A549 (cell line): Measurements from ENCODE around the gene NR3C2. TPM values are rescaled to one million over a fixed set of nuclear protein-coding genes. Genes with fewer than 3 reads are reported as not detected.
A peak's percentile ranks its signal among the peaks of the same experiment; 100 is the strongest.

Experiments
- ATAC-seq, 2 experiments: fragments of 200-7000 bp in 1 of 2; fragments of >200 bp in 1 of 2; cut with Nextera tagmentation in 1 of 2; cut with Tn5 transposase in 1 of 2; 3 replicates each; pipeline versions ENCODE4 v1.8.0 to v1.9.1; 2018 to 2020; ENCODE audit warnings: mild to moderate bottlenecking in 1 of 2, moderate library complexity in 1 of 2
- CTCF ChIA-PET: fragments of 300-600 bp; sonication (Branson Sonifier 250); formaldehyde crosslinking; extraction: SDS; loops from one replicate; lab custom pipeline; 2021; ENCODE audit warnings: antibody characterized with exemption, inconsistent platforms; lab: Yijun Ruan, JAX
- POLR2A ChIA-PET: fragments of 350-600 bp; formaldehyde crosslinking; extraction: SDS; loops from one replicate; lab custom pipeline; 2021; ENCODE audit warnings: antibody characterized with exemption, inconsistent platforms; lab: Yijun Ruan, JAX
- DNase-seq, 2 experiments: peaks; one replicate each; pipeline versions ENCODE4 v3.0.0 to v3.0.0-alpha.2; 2011 to 2016; ENCODE audit warnings: low read depth in 1 of 2, low spot score in 1 of 2
- FAIRE-seq: peaks from 2 replicates; lab custom pipeline; 2011; peaks lifted over from hg19 to GRCh38; lab: Jason Lieb, UNC
- H3K27ac ChIP-seq, 2 experiments: fragments of >200 bp; sonication (Bioruptor Twin); formaldehyde crosslinking; 3 replicates each; pipeline ENCODE4 v1.5.1; 2016 to 2017
- H3K4me1 ChIP-seq: fragments of >200 bp; sonication (Bioruptor Twin); formaldehyde crosslinking; 3 replicates; pipeline ENCODE4 v1.6.1; 2016
- H3K4me2 ChIP-seq: fragments of >200 bp; sonication (Bioruptor Twin); formaldehyde crosslinking; 3 replicates; pipeline ENCODE4 v1.6.1; 2016
- H3K4me3 ChIP-seq: fragments of >200 bp; sonication (Bioruptor Twin); formaldehyde crosslinking; 3 replicates; pipeline ENCODE4 v1.5.1; 2016
- H3K9me3 ChIP-seq: fragments of >200 bp; sonication (Bioruptor Twin); formaldehyde crosslinking; 3 replicates; pipeline ENCODE4 v1.6.1; 2016
- ATOH8 ChIP-seq: fragments of 250-450 bp; sonication (Bioruptor Pico); IDR thresholded peaks from 2 replicates; pipeline ENCODE4 v1.5.0; 2020; ENCODE audit warnings: low read depth, mild to moderate bottlenecking, moderate library complexity
- BCL3 ChIP-seq: fragments of >200 bp; sonication (Bioruptor Twin); formaldehyde crosslinking; IDR thresholded peaks from 3 replicates; pipeline ENCODE4 v1.6.1; 2016
- BHLHE40 ChIP-seq: IDR thresholded peaks from 2 replicates; pipeline ENCODE4 v1.6.1; 2012; ENCODE audit warnings: low read depth, low read length, inconsistent platforms
- CBX2 ChIP-seq: fragments of 200-600 bp; sonication (generic); IDR thresholded peaks from 2 replicates; pipeline ENCODE4 v1.6.1; 2016; ENCODE audit warnings: low read depth, mild to moderate bottlenecking, borderline replicate concordance
- CBX8 ChIP-seq: fragments of 200-600 bp; sonication (generic); IDR thresholded peaks from 2 replicates; pipeline ENCODE4 v1.6.1; 2016
- CTCF ChIP-seq: fragments of >200 bp; sonication (Bioruptor Twin); formaldehyde crosslinking; IDR thresholded peaks from 3 replicates; pipeline ENCODE4 v1.5.1; 2016
- E2F6 ChIP-seq: IDR thresholded peaks from 2 replicates; pipeline ENCODE4 v1.6.1; 2012; ENCODE audit warnings: low read depth, borderline replicate concordance
- EHF ChIP-seq: fragments of 250-450 bp; sonication (Bioruptor Pico); IDR thresholded peaks from 2 replicates; pipeline ENCODE4 v1.5.0; 2020; ENCODE audit warnings: mild to moderate bottlenecking
- HDAC2 ChIP-seq: fragments of 200-600 bp; sonication (generic); IDR thresholded peaks from 2 replicates; pipeline ENCODE4 v1.6.1; 2016
- HOXB13 ChIP-seq: fragments of 250-450 bp; sonication (Bioruptor Pico); IDR thresholded peaks from 2 replicates; pipeline ENCODE4 v1.5.0; 2020; ENCODE audit warnings: low read depth, mild to moderate bottlenecking, moderate library complexity
- HOXB5 ChIP-seq: fragments of 250-450 bp; sonication (Bioruptor Pico); IDR thresholded peaks from 2 replicates; pipeline ENCODE4 v1.5.0; 2020; ENCODE audit warnings: mild to moderate bottlenecking, moderate library complexity
- KDM5A ChIP-seq: fragments of 200-600 bp; sonication (generic); IDR thresholded peaks from 2 replicates; pipeline ENCODE4 v1.6.1; 2016; ENCODE audit warnings: antibody characterized with exemption, mild to moderate bottlenecking
- NR3C1 ChIP-seq: fragments of >200 bp; sonication (Bioruptor Twin); formaldehyde crosslinking; IDR thresholded peaks from 3 replicates; pipeline ENCODE4 v1.6.1; 2017
- PBX3 ChIP-seq: IDR thresholded peaks from 2 replicates; pipeline ENCODE4 v1.6.1; 2012
- POLR2A ChIP-seq: IDR thresholded peaks from 2 replicates; pipeline ENCODE4 v1.6.1; 2012; ENCODE audit warnings: mild to moderate bottlenecking, low read length
- RNF2 ChIP-seq: fragments of 200-600 bp; sonication (generic); IDR thresholded peaks from 2 replicates; pipeline ENCODE4 v1.6.1; 2016; ENCODE audit warnings: low read depth, mild to moderate bottlenecking, antibody characterized with exemption, moderate library complexity, borderline replicate concordance
- SREBF2 ChIP-seq: fragments of 450-650 bp; IDR thresholded peaks from 2 replicates; pipeline ENCODE4 v1.6.1; 2014; ENCODE audit warnings: mild to moderate bottlenecking, moderate library complexity
- USF2 ChIP-seq: fragments of 450-650 bp; IDR thresholded peaks from 2 replicates; pipeline ENCODE4 v1.6.1; 2014; ENCODE audit warnings: antibody characterized with exemption
- ZC3H11A ChIP-seq: fragments of 450-650 bp; IDR thresholded peaks from 2 replicates; pipeline ENCODE4 v1.6.1; 2014; ENCODE audit warnings: antibody characterized with exemption, mild to moderate bottlenecking
- ZFP36 ChIP-seq: fragments of 450-650 bp; IDR thresholded peaks from 2 replicates; pipeline ENCODE4 v1.6.1; 2014; ENCODE audit warnings: borderline replicate concordance; ENCODE audit not compliant: partially characterized antibody
- WGBS: methylation state at CpG from one replicate; pipeline ENCODE4 v1.1.6; 2017; ENCODE audit errors: missing lambda C conversion rate; 5-methylcytosine and 5-hydroxymethylcytosine counted together
- polyA plus RNA-seq, 4 experiments: library from polyadenylated mRNA; depleted of rRNA in 3 of 4; stranded (reverse); fragments of >200 nt; fragmentation: RNase III in 1 of 4; extraction: RNeasy Plus Mini Kit Qiagen cat#74134 plus additional on column Dnase treatment in 1 of 4; gene quantifications; 2 replicates in 3 of 4; 3 replicates in 1 of 4; pipeline ENCODE4 v1.2.3, GENCODE V29; 2011 to 2017

Gene NR3C2
- polyA plus RNA-seq, 2 of the 4 experiments (the other 2 are of a cell fraction): 0.01 to 0.03 TPM

GRCh38 chr4:148434075-148434773 is 8.0 kb downstream of the NR3C2 start:
- TF ChIP-seq CBX8 (no peak), E2F6 (no peak), SREBF2 (no peak), BCL3 (no peak), BHLHE40 (no peak), KDM5A (no peak), HOXB13 (CRISPR knock-in tag) (no peak), RNF2 (no peak), ZFP36 (no peak), CTCF (no peak), ATOH8 (no peak), ZC3H11A (no peak), NR3C1 (no peak)
- no peaks in the 10 kb centered on the region for H3K9me3 ChIP-seq
- no peak overlapping the region for H3K27ac ChIP-seq
- no peak overlapping the region for H3K4me3 ChIP-seq
- ChIA-PET CTCF (no interaction called here), POLR2A (no interaction called here)
- 41% methylated on average over 2 of the region's 2 CpGs for WGBS
- no peak overlapping the region for H3K4me2 ChIP-seq
- no peak for DNase-seq
- ATAC-seq: no peak
- FAIRE-seq: no peak
- peaks cover 5% of the 10 kb centered on the region; the same call in 1 of the 3 replicates for H3K4me1 ChIP-seq

- WGBS: 4% methylated on average over 4 of the region's 4 CpGs
- no peak for TF ChIP-seq HOXB13 (CRISPR knock-in tag)
- TF ChIP-seq CTCF: no peak
- no peak for TF ChIP-seq HOXB5 (CRISPR knock-in tag)
- TF ChIP-seq EHF (CRISPR knock-in tag): no peak
- TF ChIP-seq POLR2A: no peak
- TF ChIP-seq PBX3: no peak
- TF ChIP-seq CBX2: no peak
- TF ChIP-seq USF2: no peak
- TF ChIP-seq HDAC2: no peak
- FAIRE-seq (no peak), DNase-seq (no peak), ATAC-seq (no peak)
- no peak overlapping the region for H3K27ac ChIP-seq
- H3K4me2 ChIP-seq: peak overlapping the region; percentile 39; the same call in 2 of the 3 replicates
- no peak overlapping the region for H3K4me3 ChIP-seq
- POLR2A ChIA-PET: no interaction called here
- CTCF ChIA-PET: interaction anchor here (0.6 kb wide), 1 partner anchor 512 kb away, joined by 4 read pairs; no protein-coding TSS in a partner anchor
- H3K4me1 ChIP-seq: peaks cover 5% of the 10 kb centered on the region; the same call in 1 of the 3 replicates
- H3K9me3 ChIP-seq: no peaks in the 10 kb centered on the region
Measured at GRCh38 chr4:148431401-148431800, 10.8 kb downstream of the NR3C2 start.
